ENCODE results near the gene UBE2Q1.

GRCh38 chr1:154586231-154586630 is 27.8 kb upstream of the UBE2Q1 start:
- TF ChIP-seq CTCF (IDR thresholded peaks at IDR 0.05), result no peak
- TF ChIP-seq POLR2A (IDR thresholded peaks at IDR 0.05), result no peak
